Stimulated activated CD8-positive, alpha-beta memory T cell treated with anti-CD3 and anti-CD28 coated beads, Interleukin-12 subunit alpha, Interleukin-12 subunit beta, amount 100 ng/mL, for 1 hour (primary cell): Measurements from ENCODE around the gene SEMA5A.
"Not testable (repeated sequence)": the region's sequence is repeated elsewhere in the genome, so short reads cannot be mapped to it uniquely, and the experiment has no call there.

Source experiments
- DNase-seq: peaks from one replicate; pipeline ENCODE4 v3.0.0-alpha.2; 2020; ENCODE audit warnings: low read depth

The SEMA5A gene

GRCh38 chr5:9358961-9359685 is 186.8 kb downstream of the SEMA5A start:
- no peak for DNase-seq

DNA sequence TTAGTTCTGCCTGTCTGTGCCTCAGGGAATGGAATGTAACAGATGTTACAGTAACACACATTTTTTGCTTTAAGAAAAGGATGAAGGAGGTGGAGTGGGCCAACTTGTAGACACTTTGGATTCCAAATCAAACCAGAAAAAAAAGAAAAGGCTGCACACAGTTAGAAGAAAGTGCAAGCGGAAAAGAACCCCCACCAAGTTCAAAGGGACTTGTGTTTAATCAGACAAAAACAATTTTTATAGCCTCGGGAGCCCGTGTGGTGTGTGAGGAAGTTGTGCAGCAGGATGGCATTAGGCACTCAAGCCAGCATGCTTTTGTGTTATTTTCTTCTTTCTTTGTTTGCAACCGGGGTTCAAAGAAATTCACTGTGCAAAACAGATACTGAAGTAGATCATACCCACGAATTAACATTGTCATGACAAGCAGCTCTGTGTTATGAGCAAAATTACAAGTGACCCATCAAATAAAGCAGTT is 189.5 kb downstream of the SEMA5A start:
- DNase-seq = no peak

DNA sequence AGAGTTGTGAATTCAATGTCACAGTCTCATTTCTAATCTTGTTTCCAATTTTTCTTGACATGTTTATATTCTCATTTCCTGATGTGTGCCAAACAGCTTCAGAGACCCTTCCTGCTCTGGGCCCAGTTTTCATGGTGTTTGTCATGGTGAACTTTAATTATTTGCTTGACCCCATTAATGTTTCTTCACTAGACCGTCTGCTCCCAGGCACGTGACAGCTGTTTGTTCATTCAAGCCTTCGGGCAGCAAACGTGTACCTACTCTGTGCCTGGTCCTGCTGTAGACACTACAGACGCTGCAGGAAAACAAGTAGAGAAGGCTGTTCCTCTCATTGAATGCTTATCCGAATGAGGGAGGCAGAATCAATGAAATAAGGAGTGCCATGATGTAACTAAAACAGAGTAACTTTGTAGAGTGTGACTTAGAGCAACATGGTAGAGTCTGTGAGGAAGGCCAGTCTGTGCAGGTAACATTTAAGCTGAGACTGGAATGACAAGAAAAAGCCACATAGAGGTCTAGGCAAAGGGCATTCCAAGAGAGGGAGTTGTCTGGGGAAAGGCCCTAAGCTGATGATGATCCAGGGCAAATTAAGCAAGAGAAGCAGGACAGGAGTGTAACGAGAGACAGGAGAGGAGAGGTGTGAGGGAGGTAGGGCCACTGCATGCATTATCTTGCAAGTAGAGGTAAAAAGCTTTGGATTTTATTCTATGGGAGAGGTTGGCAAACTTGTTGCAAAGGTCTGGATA is 191.4 kb downstream of the SEMA5A start:
- no peak for DNase-seq

DNA sequence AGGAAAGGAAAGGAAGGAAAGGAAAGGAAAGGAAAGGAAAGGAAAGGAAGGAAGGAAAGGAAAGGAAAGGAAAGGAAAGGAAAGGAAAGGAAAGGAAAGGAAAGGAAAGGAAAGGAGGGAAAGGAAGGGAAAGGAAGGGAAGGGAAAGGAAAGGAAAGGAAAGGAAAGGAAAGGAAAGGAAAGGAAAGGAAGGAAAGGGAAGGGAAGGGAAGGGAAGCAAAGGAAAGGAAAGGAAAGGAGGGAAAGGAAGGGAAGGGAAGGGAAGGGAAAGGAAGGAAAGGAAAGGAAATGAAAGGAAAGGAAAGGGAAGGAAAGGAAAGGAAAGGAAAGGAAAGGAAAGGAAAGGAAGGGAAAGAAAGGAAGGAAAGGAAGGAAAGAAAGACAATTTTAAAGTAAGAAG is 192.8 kb downstream of the SEMA5A start:
- not testable (repeated sequence) for DNase-seq

- DNase-seq = no peak
These were observed 194.3 kb downstream of the SEMA5A start for GRCh38 chr5:9351546-9351945.

DNA sequence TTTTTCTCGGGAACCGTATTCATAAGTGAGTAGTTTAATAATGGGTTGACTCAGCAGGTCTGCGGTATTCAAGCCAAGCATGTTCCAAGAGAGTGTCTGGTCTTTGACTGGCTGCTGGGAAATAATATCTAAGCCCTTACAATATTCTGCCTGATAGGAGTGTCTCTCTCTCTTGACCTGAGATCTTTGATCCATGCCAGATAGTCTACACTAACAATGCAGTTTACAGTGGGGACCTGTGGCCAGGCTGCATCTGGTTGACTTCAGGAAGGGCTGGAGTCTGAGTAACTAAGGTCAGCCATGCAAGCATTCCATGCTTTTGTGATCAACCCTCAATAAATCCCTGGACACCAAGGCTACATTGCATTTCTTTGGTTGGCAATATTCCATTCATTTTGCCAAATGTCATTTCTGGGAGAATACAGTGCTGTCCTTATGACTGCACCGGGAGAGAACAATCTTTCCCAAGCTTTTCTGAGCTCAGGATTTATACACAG is 195.5 kb downstream of the SEMA5A start:
- DNase-seq = no peak

- DNase-seq = no peak
These were observed 197.4 kb downstream of the SEMA5A start for GRCh38 chr5:9348401-9348996.

DNA sequence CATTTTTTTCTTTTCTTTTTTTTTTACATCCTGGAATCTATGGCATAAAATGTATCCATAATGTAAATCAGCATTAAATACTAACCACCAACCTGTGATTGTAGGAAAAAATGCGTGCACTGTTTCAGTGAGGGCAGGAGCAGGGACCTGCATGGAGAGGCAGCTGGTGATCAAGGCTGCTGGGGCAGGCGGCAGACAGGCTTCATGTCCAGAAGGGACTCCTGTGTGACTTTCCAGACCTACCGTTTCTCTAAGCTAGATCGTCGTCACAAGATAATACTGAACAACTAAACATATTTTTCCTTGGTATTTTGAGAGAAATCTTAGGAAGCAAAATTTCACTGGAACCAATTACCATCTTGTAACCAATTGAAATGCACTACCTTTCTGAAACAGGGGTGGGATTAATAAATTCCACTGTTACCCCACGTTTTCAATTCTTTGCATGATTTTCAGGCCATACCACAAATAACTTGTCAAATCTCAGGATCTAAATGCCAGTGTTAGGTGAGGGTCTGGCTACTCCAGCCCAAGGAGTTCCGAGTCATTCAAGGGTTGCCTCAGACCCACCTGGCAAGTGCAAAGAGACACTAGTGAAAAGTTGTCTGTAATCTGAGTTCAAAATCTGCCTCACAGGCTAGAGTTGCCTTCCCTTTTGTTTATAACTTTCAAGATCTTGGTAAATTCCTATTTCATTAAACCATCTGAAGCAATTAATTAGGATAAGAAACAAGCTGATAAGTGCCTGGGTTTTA is 198.2 kb downstream of the SEMA5A start:
- DNase-seq = no peak

DNA sequence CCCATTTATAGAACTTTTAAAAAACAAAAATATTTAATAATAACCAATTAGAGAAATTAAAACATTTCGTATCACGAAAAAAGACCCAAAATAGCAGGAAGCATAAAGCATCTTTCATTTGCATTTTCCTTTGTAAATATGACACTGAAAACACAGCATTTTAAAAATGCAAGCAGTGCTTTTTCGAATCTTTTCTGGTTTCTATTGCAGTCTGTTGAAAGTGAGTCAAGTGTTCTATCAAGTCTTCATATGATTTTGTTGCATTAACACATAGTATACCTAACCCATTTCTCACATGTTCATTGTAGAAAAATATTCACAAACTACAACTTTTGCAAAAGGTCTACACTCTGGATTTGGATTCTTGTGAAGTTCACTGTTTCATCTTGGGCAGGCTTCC is 198.8 kb downstream of the SEMA5A start:
- DNase-seq = no peak

DNA sequence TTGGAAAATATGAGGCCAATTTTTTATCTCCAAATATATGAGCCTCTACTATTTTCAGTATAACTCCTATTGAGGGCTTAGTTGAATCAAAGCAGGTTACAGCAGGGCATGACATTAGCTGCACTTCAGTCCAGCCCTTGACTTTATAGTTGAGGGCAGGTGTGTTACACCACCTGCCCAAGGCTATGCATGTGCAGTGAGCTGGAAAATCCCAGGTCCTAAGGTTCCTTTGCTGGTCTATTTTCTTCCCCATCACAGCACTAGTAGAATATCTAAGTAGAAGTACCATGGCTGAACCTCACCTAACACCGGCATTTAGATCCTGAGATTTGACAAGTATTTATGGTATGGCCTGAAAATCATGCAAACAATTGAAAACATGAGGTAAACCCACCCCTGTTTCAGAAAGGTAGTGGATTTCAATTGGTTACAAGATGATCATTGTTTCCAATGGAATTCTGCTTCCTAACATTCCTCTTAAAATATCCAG is 201.1 kb downstream of the SEMA5A start:
- DNase-seq = no peak

- DNase-seq = no peak
These were observed 202.6 kb downstream of the SEMA5A start for GRCh38 chr5:9343146-9343850.

GRCh38 chr5:9342161-9342787 is 203.6 kb downstream of the SEMA5A start:
- DNase-seq = no peak

GRCh38 chr5:9340085-9340484 is 205.8 kb downstream of the SEMA5A start:
- DNase-seq = no peak

DNA sequence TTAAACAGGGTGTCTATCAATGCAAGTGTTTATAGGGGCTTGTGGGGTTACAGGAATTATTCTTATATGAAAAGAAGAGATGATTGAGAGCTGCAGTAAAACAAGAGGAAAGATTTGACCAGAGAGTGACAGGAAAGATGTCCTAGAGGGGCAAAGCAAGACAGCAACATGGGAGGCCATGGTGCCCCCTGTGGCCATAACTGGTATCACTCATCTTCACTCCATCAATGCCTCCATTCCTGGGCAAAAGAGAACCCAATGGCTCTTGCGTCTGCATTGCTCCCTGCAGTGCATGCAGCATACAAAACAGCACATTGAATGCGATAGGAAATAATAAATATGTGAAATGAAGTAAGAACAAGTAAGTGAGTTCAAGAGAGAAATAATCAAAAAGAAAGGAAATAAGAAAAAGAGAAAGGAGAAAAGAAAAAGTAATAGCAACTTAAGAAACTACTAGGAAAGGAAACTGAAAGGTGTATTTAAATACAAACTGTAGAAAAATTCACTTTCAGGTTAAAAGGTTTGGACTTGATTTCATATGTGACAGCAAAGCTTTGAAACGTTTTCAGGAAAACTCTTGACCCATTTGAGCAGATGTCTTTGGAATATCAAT is 206.6 kb downstream of the SEMA5A start:
- no peak for DNase-seq

- no peak for DNase-seq
These were observed 207.1 kb downstream of the SEMA5A start for GRCh38 chr5:9338796-9339195.

- no peak for DNase-seq
These were observed 207.8 kb downstream of the SEMA5A start for GRCh38 chr5:9337928-9338595.

GRCh38 chr5:9335754-9336495 is 209.9 kb downstream of the SEMA5A start:
- no peak for DNase-seq

DNA sequence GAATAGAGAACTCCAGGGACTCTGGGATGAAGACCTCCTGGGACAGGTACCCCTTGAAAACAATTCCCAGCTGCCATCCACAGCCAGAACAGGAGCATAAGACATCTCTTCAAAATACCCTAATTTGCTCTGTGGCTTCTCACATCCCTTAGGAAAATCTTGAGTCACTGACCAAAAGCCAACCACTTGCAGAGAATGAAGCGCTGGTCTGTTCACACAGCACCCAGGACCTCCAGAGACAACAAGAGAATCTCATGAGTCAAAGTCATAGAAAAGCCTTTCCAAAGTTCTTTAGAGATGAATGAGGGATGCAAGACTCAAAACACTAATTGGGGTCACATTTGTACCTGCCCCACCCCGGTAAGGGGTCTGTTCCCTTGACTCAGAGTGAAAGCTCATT is 210.6 kb downstream of the SEMA5A start:
- no peak for DNase-seq

DNA sequence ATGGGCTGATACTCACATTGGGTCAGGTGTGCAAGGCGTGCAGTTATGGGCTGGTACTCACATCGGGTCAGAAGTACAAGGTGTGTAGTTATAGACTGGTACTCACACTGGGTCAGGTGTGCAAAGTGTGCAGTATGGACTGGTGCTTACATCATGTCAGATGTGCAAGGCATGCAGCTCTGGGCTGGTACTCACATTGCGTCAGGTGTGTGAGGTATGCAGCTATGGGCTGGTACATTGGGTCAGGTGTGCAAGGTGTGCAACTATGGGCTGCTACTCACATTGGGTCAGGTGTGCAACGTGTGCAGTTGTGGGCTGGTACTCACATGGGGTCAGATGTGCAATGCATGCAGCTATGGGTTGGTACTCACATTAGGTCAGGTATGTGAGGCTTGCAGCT is 213.8 kb downstream of the SEMA5A start:
- no peak for DNase-seq
